Occipital lobe (tissue), 2 donors: ENCODE results near the gene FAM43A. TPM values are rescaled to one million over a fixed set of nuclear protein-coding genes. Genes with fewer than 3 reads are reported as not detected.
A peak's percentile ranks its signal among the peaks of the same experiment; 100 is the strongest.

Source experiments
- DNase-seq: peaks from one replicate; lab custom pipeline; 2025; lab: John Stamatoyannopoulos, UW
- total RNA-seq: library from RNA; depleted of rRNA; stranded (reverse); fragments of >200 nt; gene quantifications from one replicate; pipeline ENCODE4 v1.2.3, GENCODE V29; 2014

The FAM43A gene
- total RNA-seq, 1 donor from 2014 or later = 5.3 TPM

DNA sequence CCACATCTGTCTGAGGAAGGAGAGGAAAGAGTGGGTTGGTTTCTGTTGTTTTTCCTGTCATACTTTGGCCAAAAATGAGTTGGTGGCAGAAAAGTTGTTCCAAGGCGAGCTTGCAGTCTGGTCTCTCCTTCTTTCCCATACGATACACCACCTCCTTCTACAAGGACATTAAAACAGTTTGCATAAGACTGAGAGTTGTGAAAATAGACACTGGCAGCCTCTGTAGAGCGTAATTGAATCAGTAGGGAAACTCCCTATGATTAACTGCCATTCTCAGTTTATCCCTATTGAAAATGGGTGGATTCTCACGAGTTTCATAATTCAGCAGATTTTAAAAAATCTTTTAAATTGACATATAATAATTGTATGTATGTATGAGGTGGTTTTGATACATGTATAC is 10.0 kb upstream of the FAM43A start:
- DNase-seq = no peak

- DNase-seq = no peak
These were observed 9.2 kb upstream of the FAM43A start for GRCh38 chr3:194676471-194676870.

GRCh38 chr3:194680888-194681615 is 4.6 kb upstream of the FAM43A start:
- DNase-seq = no peak

GRCh38 chr3:194682189-194682693 is 3.4 kb upstream of the FAM43A start:
- no peak for DNase-seq

- DNase-seq = peak; percentile 70
These were observed 2.9 kb upstream of the FAM43A start for GRCh38 chr3:194682694-194683310.

- DNase-seq = no peak
These were observed 2.3 kb upstream of the FAM43A start for GRCh38 chr3:194683380-194683779.

- no peak for DNase-seq
These were observed 492 bp upstream of the FAM43A start for GRCh38 chr3:194685065-194685717.

- DNase-seq = no peak
These were observed 732 bp downstream of the FAM43A start for GRCh38 chr3:194686414-194686815.

DNA sequence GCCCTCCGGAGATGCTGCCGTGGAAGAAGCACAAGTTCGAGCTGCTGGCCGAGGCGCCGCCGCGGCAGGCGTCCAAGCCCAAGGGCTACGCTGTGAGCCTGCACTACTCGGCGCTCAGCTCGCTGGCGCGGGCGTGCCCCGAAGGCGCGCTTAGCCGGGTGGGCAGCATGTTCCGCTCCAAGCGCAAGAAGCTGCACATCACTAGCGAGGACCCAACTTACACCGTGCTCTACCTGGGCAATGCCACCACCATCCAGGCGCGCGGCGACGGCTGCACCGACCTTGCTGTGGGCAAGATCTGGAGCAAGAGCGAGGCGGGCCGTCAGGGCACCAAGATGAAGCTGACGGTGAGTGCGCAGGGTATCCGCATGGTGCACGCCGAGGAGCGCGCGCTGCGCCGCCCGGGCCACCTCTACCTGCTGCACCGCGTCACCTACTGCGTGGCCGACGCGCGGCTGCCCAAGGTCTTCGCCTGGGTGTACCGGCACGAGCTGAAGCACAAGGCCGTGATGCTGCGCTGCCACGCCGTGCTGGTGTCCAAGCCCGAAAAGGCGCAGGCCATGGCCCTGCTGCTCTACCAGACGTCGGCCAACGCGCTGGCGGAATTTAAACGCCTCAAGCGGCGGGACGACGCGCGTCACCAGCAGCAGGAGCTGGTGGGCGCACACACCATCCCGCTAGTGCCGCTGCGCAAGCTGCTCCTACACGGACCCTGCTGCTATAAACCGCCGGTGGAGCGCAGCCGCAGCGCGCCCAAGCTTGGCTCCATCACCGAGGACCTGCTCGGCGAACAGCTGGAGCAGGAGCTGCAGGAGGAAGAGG is 1.3 kb downstream of the FAM43A start:
- no peak for DNase-seq

- DNase-seq = no peak
These were observed 2.0 kb downstream of the FAM43A start for GRCh38 chr3:194687638-194688199.

GRCh38 chr3:194688200-194688740 is 2.6 kb downstream of the FAM43A start:
- DNase-seq = no peak

- no peak for DNase-seq
These were observed 3.3 kb downstream of the FAM43A start for GRCh38 chr3:194688946-194689345.

GRCh38 chr3:194689493-194689944 is 3.8 kb downstream of the FAM43A start:
- no peak for DNase-seq

DNA sequence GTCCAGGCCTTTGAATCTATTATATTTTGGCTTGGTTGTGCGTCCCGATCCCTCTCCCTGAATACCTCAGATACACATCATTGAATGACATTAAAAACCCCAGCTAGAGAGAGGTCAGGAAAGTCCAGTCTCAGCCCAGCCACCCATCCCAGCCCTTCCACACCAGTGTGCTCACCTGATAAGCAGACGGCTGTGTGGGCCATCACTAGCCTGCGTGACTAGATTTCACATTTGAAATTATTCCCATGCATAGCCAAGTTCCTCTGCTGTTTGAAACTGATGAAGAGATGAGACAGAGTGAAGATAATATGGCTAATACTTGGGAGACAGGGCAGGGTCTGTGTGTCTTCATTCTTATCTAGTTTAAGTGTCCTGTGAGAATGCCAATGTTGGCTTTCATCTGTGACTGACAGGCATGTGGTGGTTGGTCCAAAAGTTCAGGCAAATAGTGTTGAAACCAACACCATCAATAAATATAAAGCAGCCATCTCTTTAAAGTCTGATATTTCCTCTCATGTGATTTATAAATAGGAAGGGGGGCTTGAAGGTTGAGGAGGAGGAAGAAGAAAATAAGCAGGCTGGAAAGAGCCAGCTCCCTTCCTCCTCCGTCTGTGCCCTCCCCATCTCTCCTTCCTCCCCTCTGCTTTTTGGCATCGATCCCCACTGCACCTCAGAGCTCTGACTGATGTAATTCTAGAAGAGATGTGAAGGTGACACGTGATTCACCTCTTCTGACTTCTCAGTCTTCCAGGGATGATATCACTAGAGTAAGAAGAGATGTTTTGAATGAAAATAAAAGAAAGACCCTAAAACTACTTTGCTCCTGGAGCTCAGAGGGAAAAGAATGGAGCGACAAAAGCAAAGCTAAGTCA is 5.1 kb downstream of the FAM43A start:
- DNase-seq = no peak

- no peak for DNase-seq
These were observed 6.0 kb downstream of the FAM43A start for GRCh38 chr3:194691481-194692283.

DNA sequence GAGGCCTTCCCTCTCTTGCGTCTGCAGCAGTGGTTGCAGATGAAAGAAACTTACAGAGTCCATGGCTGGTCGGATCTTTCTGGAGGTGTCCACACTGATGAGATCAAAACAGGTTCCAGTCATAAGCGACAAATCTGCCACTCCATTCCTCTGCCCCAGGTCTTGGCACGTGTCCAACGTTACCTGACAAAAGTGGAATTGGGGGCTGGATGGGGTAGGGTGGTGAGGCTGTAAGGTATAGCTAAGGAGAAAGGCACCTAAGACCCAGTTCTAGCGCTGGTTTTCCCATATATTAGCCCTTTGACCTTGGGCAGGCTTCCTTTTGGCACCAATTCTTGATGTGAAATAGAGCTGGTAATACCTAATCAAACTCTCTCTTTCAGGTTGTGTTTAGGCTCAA is 11.0 kb downstream of the FAM43A start:
- DNase-seq = no peak

DNA sequence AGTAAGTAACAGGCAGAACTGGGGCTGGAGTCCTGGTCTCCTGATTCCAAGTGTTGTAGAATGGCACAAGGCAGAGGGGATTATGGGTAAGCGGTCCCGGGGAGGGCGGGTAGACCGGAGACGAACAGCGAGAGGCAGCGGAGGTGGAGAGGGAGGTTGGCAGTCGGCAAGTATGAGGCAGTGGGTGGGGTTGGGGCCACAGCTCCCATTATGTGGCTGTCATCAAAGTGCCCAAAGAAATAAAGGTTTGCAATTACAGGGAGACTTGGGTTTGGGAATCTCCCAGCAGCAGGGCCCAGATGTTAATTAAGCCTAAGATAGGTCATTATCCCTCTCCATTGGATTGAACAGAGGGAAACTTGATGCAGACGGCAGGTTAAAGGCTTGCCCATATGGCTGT is 16.9 kb downstream of the FAM43A start:
- no peak for DNase-seq

DNA sequence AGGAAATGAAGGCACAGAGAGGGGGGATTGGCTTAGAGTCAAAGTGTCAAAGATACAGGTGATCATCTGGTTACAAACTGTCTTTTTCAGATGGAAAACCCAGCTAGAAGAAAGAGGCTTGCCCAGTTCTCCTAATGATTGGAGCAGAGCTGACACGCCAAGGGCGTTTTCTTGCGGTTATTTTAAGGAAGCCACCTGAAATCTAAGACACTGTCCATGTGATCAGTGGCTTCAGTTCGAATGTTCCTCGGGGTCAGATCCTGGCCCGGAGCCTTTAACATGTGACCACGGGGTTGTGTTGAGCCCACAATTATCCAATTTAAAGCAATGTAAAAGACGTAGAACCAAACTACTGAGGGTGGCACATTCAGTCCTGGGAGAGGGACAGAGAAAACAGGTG is 19.5 kb downstream of the FAM43A start:
- no peak for DNase-seq

DNA sequence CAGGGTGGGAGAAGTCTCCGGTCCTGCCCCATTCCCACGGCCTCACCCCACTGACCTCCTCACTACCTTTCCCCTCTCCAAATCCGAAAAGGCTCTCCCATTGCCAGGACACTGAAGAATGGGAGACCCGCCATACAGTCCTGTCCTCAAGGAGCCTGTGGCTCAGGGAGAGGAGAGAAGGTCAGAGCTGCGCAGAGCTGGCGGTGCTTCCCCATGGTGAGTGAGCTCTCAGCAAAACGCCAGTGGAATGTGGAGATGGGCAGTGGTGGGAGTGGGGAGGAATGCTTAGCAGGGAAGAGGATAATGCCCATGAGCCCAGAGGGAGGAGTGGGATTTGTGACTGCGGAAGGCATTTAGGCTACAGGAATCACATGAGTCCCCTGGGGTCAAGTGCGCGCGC is 20.1 kb downstream of the FAM43A start:
- DNase-seq = no peak
